Glomerular visceral epithelial cell (primary cell): Measurements from ENCODE around the gene COTL1.
A peak's percentile ranks its signal among the peaks of the same experiment; 100 is the strongest.

ENCODE experiments used
- DNase-seq: peaks from one replicate; pipeline ENCODE4 v3.0.0-alpha.2; 2016; ENCODE audit errors: extremely low spot score

The COTL1 gene

DNA sequence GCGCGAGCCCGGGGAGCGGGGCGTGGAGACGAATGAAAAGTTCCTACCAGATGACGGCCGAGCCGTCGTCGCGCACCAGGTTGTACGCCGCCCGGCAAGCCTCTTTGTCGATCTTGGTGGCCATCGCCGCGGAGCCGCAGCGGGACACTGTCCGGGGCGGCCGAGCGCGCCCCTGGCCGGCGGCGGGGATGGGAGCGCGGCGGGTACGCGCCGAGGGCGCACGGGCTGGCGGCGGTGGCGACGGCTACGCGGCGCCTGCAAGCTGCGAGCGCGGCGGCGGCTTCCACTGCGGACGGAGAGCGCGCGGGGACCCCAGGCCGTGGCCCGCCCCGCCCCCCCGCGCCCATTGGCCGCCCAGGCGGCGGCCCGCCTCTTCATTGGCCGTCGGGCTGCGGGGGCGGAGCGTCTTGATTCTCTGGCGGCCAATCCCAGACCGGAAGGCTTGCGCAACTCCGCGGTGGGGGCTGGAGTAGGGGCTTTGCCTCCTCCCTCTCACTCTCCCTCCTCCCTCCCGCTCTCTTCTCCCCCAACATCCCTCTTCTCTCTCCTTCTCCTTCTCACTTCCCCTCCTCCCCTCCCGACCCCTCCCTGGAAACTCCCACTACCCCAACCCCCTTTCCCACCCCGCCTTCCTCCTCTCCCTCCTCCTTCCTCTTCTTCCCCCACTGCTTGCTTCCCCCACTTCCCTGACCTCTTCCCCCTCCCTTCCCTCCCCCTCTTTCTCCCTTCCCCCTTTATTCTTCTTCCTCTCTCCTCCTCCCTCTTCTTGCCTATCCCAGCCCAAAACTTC lies at the start of gene COTL1:
COTL1 (minus strand) TSS at position 288 of the 790 bp plus-strand sequence; CDS start at position 124, 164 bp downstream.
- peak; percentile 97 for DNase-seq

DNA sequence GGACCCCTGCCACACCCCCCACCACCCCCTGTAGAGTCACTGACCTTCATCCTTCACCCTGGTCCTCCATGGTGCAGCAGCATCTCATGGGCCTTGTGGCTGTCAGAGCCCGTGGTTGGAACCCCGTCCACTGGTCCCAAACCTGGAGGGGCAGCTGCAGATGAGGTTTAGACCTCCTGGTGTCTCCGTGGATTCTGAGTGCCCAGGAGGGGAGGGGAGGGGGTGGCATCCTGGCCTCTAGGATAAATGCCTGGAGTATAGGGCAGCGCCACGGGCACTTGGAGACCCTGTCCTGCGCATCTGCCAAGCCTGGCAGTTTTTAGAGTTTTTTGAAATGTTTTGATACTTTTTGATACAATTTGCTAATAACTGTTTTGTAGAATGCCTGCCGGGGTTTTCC lies 48.0 kb upstream of the COTL1 start:
- DNase-seq, result no peak

DNA sequence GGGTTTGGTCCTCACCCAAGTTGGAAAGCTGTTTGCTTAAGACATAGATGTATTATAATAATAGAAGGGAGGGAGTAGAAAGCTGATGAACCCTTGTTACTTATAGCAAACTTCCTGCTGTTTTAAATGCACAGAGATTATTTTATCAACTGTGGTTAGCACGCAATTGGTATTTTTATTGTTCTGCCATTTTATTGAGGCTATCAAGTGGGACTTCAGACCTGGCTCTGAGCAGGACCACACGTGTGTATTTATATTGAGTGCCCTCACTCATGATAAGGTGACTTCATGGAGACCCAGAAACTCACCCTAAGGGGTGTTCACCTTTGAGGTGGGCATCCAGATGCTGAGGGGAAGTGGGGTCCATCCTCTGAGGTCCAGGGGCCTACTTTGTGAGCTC lies 47.5 kb upstream of the COTL1 start:
- DNase-seq, result no peak

- DNase-seq, result no peak
Measured at GRCh38 chr16:84663433-84664101, 45.7 kb upstream of the COTL1 start.

- DNase-seq, result no peak
Measured at GRCh38 chr16:84662471-84662870, 44.6 kb upstream of the COTL1 start.

- no peak for DNase-seq
Measured at GRCh38 chr16:84661418-84662060, 43.7 kb upstream of the COTL1 start.

DNA sequence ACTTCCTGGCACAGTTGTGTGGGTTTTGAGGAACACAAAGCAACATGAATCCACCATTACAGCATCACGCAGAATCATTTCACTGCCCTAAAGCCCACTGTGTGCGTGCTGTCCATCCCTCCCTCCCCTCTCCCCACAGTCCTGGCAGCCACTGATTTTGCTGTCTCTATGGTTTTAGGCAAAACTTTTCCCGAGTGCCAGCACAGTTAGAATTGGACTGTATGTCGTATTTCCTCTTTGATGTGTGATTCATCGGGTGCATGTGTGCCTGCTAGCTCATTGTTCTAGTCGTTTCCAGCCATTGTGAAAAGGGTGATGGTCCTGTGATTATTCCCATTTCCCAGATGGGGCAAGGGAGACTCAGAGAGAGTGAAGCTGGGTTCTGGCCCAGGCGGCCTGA lies 43.1 kb upstream of the COTL1 start:
- DNase-seq, result no peak

DNA sequence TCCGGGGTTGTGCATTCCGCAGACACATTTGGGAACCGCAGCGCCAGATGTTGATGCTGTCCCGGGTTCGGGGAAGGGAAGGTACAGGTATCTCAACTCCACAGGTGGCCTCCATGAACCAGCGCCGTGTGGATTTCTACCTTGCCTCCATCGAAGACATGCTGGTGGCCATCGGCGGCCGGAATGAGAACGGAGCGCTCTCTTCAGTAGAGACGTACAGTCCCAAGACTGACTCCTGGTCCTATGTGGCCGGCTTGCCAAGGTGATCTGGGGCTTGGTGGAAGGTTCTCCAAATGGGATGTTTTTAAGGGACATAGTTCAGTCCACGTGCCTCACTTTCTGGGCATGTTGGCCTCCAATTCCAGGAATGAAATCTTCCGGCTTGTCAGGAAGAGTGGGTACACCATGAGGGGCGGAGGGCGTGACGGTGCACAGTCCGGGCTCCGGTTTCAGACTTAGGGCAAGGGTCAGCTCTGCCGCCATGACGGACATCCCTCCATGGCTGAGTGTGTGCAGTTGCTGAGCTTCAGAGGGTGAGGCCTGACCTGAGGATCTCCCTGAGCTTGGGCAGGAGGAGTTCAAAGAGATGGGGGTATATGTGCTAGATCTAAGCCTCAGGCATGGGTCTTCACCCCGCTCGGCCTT lies 41.9 kb upstream of the COTL1 start:
- DNase-seq, result no peak

- no peak for DNase-seq
Measured at GRCh38 chr16:84658690-84659089, 40.8 kb upstream of the COTL1 start.

DNA sequence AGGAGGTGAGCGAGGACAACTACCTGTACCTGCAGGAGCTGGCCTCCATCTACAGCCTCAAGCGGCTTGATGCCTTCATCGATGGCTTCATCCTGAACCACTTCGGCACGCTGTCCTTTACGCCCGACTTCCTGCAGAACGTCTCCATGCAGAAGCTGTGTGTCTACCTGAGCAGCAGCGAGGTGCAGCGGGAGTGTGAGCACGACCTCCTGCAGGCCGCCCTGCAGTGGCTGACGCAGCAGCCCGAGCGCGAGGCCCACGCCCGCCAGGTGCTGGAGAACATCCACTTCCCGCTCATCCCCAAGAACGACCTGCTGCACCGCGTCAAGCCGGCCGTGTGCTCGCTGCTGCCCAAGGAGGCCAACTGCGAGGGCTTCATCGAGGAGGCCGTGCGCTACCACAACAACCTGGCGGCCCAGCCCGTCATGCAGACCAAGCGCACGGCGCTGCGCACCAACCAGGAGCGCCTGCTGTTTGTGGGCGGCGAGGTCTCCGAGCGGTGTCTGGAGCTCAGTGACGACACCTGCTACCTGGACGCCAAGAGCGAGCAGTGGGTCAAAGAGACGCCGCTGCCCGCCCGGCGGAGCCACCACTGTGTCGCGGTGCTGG lies 39.5 kb upstream of the COTL1 start:
- DNase-seq, result no peak

- no peak for DNase-seq
Measured at GRCh38 chr16:84656649-84657048, 38.8 kb upstream of the COTL1 start.

- no peak for DNase-seq
Measured at GRCh38 chr16:84654998-84655397, 37.1 kb upstream of the COTL1 start.

- DNase-seq, result no peak
Measured at GRCh38 chr16:84654238-84654637, 36.4 kb upstream of the COTL1 start.

DNA sequence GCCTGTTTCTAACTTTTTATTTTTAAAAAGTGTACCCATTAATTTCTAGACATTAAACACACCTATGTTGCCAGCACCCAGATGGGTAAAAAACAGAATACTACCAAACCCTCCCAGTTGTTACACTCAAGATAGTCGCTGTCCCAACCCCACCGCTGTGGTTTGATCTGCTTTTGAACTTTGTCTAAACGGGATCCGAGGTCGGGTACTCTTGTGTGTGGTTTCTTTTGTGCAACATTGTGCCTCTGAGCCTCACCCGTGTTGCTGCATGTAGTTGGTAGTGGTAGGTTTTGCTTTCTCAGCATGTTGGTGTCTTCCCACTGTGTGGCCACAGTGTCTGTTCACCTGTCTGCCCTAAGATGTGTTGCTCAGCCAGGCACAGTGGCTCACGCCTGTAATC lies 34.7 kb upstream of the COTL1 start:
- no peak for DNase-seq

- peak; percentile 66 for DNase-seq
Measured at GRCh38 chr16:84650062-84650991, 32.4 kb upstream of the COTL1 start.

GRCh38 chr16:84649511-84649861 lies 31.6 kb upstream of the COTL1 start:
- DNase-seq, result no peak

DNA sequence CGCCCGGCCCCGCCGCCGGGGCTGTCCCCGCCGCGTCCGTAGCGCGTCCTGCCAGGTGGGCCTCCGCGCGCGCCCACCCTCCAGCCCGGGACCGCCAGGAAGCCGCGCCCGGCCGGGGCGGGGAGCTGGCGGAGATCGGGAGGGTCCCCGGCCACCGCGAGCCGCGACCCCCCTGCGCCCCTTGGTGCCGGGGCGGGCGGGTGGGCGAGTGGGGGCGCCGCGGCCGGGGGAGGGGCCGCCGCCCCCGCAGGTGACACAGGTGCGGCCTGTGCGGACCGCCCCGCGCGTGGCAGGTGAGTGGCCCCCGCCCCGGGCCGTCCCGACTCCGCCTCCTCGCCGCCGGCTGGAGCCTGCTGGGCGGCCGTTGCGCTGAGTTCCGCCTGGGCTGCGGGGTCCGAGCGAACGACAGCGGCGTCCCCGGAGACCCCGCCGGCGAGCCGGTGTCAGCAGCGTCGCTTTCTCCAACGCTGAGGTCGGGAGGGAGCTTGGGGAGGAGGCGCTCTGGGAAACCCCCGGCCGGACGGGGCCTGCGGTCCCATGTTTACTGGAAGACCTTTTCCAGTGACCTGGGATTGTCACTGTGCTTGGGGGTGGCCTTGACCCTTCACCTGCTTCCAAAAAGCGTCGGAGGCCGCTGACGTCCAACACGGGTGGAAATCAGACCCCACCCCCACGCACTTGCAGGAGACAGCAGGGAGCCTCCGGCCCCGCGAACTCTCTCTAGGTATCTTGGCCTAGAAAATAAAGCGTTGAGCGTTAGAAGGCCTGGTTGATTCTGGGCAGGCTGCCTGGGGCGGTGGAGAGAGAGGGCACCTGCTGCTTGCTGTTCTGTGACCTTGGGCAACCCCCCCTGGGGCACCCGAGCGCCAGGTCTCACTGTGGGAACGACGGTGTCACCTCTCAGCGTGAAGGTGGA lies 31.0 kb upstream of the COTL1 start:
- DNase-seq, result no peak

DNA sequence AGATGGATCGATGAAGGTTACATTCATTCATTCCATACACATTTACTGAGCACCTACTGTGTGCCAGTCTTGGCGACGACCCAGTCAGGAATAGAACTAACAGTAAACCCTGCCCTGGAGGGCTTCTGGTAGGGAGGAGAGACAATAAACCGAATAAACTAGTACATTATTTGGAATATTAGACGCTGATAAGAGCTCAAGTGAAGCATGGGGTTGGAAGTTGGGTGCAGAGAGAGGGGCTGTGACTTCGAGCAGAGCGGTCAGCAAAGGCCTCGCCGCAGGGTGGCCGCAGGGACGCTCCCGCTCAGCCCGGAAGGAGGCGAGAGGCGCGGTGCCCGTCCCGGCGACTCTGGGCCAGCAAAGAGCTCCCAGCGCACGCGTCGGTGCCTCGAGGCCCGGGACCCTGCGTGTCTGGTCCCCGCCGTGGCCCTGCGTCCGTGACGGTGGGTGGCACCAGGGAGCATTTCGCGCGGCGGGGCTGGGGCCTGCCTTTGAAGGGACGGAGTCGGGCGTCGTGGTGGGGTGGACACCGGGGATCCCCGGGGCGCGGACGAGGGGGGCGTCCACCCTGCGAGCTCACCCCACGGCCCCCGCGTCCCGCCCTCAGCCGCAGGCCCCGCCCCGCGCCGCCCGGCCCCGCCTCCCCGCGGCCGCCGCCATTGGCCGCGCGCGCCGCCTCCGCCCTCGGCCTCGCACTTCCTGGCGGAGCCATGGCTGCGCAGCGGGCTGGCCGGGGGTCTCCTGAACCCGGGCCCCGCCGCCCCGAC lies 30.1 kb upstream of the COTL1 start, which contains the start of gene KLHL36:
KLHL36 (plus strand) TSS at position 684 of the 767 bp plus-strand sequence. CDS start 2,357 bp downstream, outside the sequence.
- peak; percentile 45 for DNase-seq

GRCh38 chr16:84643674-84644073 lies 25.8 kb upstream of the COTL1 start:
- no peak for DNase-seq
